ENCODE results near the gene EXOC6B.

GRCh38 chr2:72583376-72583775 lies 242.5 kb downstream of the EXOC6B start:
- TF ChIP-seq, protein P1, sequence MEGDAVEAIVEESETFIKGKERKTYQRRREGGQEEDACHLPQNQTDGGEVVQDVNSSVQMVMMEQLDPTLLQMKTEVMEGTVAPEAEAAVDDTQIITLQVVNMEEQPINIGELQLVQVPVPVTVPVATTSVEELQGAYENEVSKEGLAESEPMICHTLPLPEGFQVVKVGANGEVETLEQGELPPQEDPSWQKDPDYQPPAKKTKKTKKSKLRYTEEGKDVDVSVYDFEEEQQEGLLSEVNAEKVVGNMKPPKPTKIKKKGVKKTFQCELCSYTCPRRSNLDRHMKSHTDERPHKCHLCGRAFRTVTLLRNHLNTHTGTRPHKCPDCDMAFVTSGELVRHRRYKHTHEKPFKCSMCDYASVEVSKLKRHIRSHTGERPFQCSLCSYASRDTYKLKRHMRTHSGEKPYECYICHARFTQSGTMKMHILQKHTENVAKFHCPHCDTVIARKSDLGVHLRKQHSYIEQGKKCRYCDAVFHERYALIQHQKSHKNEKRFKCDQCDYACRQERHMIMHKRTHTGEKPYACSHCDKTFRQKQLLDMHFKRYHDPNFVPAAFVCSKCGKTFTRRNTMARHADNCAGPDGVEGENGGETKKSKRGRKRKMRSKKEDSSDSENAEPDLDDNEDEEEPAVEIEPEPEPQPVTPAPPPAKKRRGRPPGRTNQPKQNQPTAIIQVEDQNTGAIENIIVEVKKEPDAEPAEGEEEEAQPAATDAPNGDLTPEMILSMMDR (IDR thresholded peaks at IDR 0.05), result no peak
- TF ChIP-seq CEBPB (IDR thresholded peaks at IDR 0.05), result no peak
- no peak for TF ChIP-seq MAX (IDR thresholded peaks at IDR 0.05)
- no peak for TF ChIP-seq RAD21 (conservative IDR thresholded peaks at IDR 0.05 in 1 of 2, IDR thresholded peaks at IDR 0.05 in 1 of 2)
- no peak for TF ChIP-seq MYC (IDR thresholded peaks at IDR 0.05; ENCODE audit: borderline replicate concordance, low read length)
- no peak for TF ChIP-seq POLR2A (IDR thresholded peaks at IDR 0.05; ENCODE audit: low read length)
- no peak for TF ChIP-seq TP53 (CRISPR knock-in tag; IDR thresholded peaks at IDR 0.05)
- TF ChIP-seq NR3C1 (IDR thresholded peaks at IDR 0.05), result no peak
- TF ChIP-seq REST (IDR thresholded peaks at IDR 0.05), result no peak
- no peak for TF ChIP-seq FOSL2 (IDR thresholded peaks at IDR 0.05)
- no peak for TF ChIP-seq FOSL2 (CRISPR knock-in tag; IDR thresholded peaks at IDR 0.05)
- no peak for TF ChIP-seq JUN (IDR thresholded peaks at IDR 0.05)
- TF ChIP-seq KDM1A (IDR thresholded peaks at IDR 0.05; ENCODE audit: low read depth), result no peak
